Astrocyte of the cerebellum (primary cell): Measurements from ENCODE around the gene TEP1.

Experiments used
- DNase-seq: peaks from one replicate; pipeline ENCODE4 v3.0.0-alpha.2; 2011; ENCODE audit warnings: low read depth
- H3K4me3 ChIP-seq: 2 replicates; pipeline ENCODE4 v1.5.1; 2011; ENCODE audit warnings: mild to moderate bottlenecking, low read depth, low read length, moderate library complexity
- CTCF ChIP-seq: IDR thresholded peaks from 2 replicates; pipeline ENCODE4 v1.5.1; 2012; ENCODE audit warnings: low read length, low read depth, moderate library complexity, mild to moderate bottlenecking; ENCODE audit errors: missing control alignments
- in situ Hi-C: cut with HindIII; loops from 2 replicates; pipeline ENCODE4 v1.10.0; 2017; ENCODE audit warnings: low sequenced_read_pairs

The TEP1 gene

GRCh38 chr14:20428802-20429201, 15.5 kb upstream of the TEP1 start:
- no peak for DNase-seq
- no peak for TF ChIP-seq CTCF
- no peak overlapping the region for H3K4me3 ChIP-seq
- in situ Hi-C loops = no loop called here

GRCh38 chr14:20428010-20428365, 14.7 kb upstream of the TEP1 start:
- H3K4me3 ChIP-seq = no peak overlapping the region
- TF ChIP-seq CTCF = no peak
- no peak for DNase-seq
- in situ Hi-C loops = no loop called here

GRCh38 chr14:20427231-20428009, 14.1 kb upstream of the TEP1 start:
- in situ Hi-C loops = no loop called here
- no peak for TF ChIP-seq CTCF
- no peak overlapping the region for H3K4me3 ChIP-seq
- peak; percentile 35 for DNase-seq

GRCh38 chr14:20424851-20425250, 11.6 kb upstream of the TEP1 start:
- H3K4me3 ChIP-seq = no peak overlapping the region
- in situ Hi-C loops = no loop called here
- no peak for DNase-seq
- no peak for TF ChIP-seq CTCF

GRCh38 chr14:20422886-20423285, 9.6 kb upstream of the TEP1 start:
- no peak for TF ChIP-seq CTCF

GRCh38 chr14:20421267-20421666, 8.0 kb upstream of the TEP1 start:
- no peak for DNase-seq
- in situ Hi-C loops = no loop called here
- H3K4me3 ChIP-seq = no peak overlapping the region
- TF ChIP-seq CTCF = no peak

More at GRCh38 chr14:20422886-20423285, 9.6 kb upstream of the TEP1 start:
- in situ Hi-C loops = no loop called here
- DNase-seq = no peak
- H3K4me3 ChIP-seq = no peak overlapping the region
